GM20431 (cell line): ENCODE data around the gene SIGLEC12.

Source experiments
- in situ Hi-C: fragments of 300-500 bp; cut with MseI, MboI; formaldehyde crosslinking; loops from one replicate; pipeline ENCODE4 v1.15.0; 2020; ENCODE audit warnings: low sequenced_read_pairs; ENCODE audit not compliant: unreplicated experiment

Gene SIGLEC12

DNA sequence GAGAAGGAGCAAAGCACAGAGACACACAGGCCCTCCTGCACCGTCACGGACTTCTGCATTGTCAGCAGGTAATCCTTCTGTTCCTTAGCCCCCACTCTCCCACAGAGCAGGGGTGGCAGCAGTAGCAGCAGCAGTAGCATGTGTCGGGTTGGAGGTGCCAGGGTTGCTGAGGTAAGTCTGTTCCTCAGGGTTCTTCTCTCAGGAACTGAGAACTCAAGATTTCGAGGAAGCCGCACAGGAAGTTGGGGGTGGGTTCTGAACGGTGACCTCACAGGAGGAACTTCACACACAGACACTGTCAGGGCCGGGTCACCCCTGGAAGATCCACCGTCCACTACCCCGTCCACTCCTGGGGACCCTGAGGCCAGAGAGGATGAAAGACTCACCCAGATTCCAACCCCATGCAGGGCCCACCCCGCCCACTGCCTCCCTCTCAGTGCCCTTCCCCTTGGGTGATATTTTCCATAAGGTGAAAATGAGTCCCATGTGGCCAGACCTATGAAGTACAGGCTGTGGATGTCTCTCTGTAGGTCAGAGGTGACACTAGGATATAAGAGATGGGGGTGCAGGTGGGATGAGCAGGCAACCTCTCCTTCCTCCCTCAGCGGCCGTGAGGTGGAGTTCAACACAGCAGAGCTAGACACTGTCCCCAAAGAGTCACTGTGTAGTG lies at the start of gene SIGLEC12:
Gene SIGLEC12, minus strand, starts transcription at position 207 of the 670 bp plus-strand sequence. Its CDS starts 67 bp downstream, at position 140.
- in situ Hi-C loops, result no loop called here

DNA sequence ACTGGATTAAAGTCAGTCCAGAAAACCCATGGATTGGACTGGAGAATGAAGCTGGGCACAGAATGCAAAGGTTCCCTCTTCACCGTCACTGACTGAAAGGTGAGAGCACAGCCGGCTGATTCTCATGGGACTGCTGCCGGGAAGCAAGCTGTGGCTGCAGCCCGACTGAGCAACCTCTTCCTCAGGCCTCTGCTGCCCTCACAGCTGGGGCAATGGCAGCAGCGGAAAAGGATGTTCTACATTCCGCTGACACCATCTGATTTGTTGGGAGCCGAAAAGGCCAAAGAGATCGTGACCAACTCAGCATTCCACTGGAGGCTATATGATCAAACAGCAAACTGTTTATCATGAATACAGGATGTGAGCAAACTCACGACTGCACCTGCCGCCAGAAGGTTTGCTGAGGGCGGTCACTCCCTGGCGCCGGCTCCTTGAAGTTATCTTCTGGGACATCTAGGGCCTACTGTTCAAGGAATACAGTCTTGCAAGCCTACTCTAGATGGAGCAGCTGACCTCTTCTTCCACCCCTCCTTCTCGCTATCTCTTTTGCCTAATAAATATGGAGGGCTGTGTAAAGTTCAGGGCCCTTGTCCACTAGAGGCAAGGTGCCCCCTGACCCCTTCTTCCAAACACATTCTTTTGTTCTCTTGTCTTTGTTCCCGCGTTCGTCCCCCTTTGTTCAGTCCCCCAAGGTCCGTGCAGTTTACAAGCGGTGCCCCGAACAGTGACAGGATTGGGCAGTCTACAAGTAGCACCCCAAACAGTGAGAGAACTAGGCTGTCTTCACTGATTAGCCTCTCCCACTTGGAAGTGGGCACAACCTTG lies 49.5 kb upstream of the SIGLEC12 start:
- in situ Hi-C loops, result no loop called here

GRCh38 chr19:51549533-51550324 lies 48.1 kb upstream of the SIGLEC12 start:
- in situ Hi-C loops, result no loop called here

GRCh38 chr19:51548891-51549305 lies 47.3 kb upstream of the SIGLEC12 start:
- in situ Hi-C loops, result no loop called here

- in situ Hi-C loops, result no loop called here
These were observed 46.6 kb upstream of the SIGLEC12 start for GRCh38 chr19:51548213-51548651.

GRCh38 chr19:51547397-51548212 lies 46.0 kb upstream of the SIGLEC12 start:
- in situ Hi-C loops, result no loop called here

- in situ Hi-C loops, result no loop called here
These were observed 45.2 kb upstream of the SIGLEC12 start for GRCh38 chr19:51546650-51547396.

DNA sequence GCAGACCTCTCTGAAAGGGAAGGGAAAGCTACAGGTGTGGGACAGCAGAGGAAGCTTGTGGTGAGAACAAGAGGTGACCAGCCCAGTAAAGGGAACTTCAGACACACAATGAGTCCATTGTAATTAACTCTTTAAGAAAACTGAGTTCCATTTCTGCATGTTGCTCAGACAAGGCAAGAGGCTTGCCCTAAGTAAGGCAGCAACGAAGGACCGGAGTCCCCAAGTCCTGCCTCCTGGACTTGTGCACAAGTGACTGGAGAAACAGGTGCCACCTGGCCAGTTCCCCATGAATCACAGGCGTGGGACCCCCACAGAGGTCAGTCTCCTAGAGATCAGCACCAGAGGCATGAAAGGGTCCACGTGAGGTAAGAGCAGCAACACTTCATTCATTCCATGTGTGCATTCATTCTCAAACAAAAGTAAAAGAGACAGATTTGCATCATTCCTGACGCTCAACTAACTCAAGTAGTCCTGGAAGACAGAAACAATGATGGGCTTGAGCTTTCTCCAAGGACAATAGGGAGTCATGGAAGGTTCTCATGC lies 44.6 kb upstream of the SIGLEC12 start:
- in situ Hi-C loops, result no loop called here

- in situ Hi-C loops, result no loop called here
These were observed 42.4 kb upstream of the SIGLEC12 start for GRCh38 chr19:51544038-51544437.

- in situ Hi-C loops, result no loop called here
These were observed 41.1 kb upstream of the SIGLEC12 start for GRCh38 chr19:51542699-51543098.

- in situ Hi-C loops, result no loop called here
These were observed 40.1 kb upstream of the SIGLEC12 start for GRCh38 chr19:51541458-51542357.

GRCh38 chr19:51539821-51540366 lies 38.3 kb upstream of the SIGLEC12 start:
- in situ Hi-C loops, result no loop called here

DNA sequence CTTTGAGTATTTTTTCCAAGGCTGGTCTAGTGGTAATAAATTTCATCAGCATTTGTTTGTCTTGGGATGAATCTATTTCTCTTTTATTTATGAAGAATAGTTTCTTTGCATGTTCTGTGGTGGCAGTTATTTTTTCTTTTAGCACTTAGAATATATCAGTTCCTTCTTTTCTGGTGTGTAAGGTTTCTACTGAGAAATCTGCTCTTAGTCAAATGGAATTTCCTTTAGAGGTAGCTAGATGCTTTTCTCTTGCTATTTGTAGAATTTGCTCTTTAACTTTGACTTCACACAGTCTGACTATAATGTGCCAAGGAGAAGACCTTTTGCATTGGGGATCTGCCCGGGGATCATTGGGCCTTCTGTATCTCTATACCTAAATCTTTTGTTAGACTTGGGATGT lies 33.9 kb upstream of the SIGLEC12 start:
- in situ Hi-C loops, result no loop called here

GRCh38 chr19:51531349-51532315 lies 30.0 kb upstream of the SIGLEC12 start, which contains the start of gene SIGLEC6:
Gene SIGLEC6 (minus strand): TSS chr19:51531670. CDS start chr19:51531648, 22 bp downstream.
- in situ Hi-C loops, result no loop called here

DNA sequence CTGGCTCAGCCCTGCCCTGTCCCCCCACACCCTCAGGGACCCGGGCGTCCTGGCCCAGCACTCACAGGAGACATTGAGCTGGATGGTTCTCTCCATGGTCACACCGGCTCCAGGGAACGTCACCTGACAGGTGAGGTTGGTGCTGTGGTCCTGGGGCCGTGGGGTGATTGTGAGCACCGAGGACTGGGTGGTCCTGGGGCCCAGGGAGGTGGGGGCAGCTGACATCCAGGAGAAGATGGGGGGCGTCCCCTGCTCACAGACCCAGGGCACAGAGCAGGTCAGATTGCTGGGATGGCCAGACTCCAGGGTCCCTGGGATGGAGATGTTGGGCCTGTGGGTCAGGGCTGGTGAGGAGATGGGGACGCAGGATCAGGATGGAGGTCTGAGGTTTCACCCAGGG lies 29.0 kb upstream of the SIGLEC12 start:
- in situ Hi-C loops, result no loop called here

GRCh38 chr19:51529301-51529700 lies 27.7 kb upstream of the SIGLEC12 start:
- in situ Hi-C loops, result no loop called here
